Hematopoietic multipotent progenitor cell treated with erythropoietin and hydrocortisone succinate and interleukin-3 and kit ligand, for 4 days (in vitro differentiated cells): Measurements from ENCODE around the gene CISD1.

Source experiments
- DNase-seq: peaks from one replicate; pipeline ENCODE4 v3.0.0-alpha.2; 2015

The CISD1 gene

GRCh38 chr10:58266003-58266825 lies 2.7 kb upstream of the CISD1 start:
- peak; percentile 65 for DNase-seq

DNA sequence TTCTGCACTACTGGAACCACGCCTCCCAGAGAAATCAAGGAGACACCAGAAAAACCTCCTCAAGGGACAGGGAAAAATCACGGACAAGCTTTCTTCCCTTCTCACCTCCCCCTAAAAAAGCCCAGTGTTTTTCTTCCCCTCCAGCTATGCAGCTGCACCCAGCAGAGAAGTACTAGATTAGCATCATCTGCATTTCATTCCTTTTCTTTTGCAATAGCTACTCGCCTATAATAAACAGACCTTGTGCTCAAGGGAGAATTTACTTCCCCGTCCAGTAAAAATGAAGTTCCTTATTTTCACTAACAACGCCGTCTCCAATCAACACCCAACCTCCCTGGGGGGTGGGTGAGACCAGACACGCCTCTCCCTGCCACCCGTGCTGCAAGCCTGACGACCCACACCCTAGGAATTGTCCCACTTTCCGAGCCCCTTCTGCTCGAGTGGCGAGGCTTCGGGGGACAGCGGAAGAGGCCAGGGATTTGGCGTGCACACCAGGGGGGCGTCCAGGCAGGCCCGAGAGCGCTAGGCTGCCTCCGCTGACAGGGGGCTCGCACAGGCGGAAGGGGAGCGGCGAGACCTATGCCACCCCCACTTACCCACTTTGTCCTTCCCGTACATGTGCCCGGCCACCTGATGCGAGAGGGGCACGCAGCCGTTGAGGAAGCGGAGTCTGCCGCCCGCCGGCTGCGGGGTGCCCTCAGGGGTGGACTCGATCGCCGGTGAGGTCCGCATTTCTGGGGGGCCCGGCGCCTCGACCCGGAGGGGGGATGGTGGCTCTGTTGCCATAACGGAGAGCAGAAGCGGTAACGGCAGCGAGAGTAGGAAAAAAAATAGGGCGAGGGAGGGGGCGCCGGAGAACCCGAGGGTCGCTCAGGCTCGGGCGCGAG lies 1.9 kb upstream of the CISD1 start:
- peak; percentile 92 for DNase-seq

- DNase-seq: peak; percentile 97
Observed at GRCh38 chr10:58267713-58268453, 1.1 kb upstream of the CISD1 start, which contains the start of gene IPMK. Gene IPMK (minus strand): TSS chr10:58267894. CDS start chr10:58267611, 283 bp downstream.

DNA sequence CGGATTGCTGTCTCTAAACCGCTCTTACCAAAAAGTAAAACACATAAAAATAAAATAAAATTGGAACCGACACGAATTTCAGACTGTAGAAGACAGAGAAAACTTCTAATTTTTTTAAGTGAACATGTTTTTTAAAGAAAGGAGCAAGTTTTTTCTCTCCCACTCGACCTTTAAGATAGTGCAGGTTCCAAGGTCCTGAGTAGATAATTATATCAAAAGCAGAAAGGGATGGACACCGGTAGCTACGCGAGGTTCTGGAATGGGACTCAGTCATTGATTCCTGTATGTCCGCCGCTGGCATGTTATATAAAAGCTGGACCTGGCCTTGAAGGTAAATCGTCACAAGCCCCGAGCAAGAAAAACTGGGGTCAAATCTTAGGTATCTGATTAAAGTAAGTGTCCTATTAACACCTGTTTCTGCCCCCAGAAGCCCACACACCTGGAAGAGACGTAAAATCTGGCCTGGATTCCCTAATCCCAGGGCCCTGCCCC lies 462 bp upstream of the CISD1 start:
- no peak for DNase-seq

- DNase-seq: peak; percentile 25
Observed at GRCh38 chr10:58269782-58270290, 874 bp downstream of the CISD1 start.

- no peak for DNase-seq
Observed at GRCh38 chr10:58275261-58275660, 6.3 kb downstream of the CISD1 start.

DNA sequence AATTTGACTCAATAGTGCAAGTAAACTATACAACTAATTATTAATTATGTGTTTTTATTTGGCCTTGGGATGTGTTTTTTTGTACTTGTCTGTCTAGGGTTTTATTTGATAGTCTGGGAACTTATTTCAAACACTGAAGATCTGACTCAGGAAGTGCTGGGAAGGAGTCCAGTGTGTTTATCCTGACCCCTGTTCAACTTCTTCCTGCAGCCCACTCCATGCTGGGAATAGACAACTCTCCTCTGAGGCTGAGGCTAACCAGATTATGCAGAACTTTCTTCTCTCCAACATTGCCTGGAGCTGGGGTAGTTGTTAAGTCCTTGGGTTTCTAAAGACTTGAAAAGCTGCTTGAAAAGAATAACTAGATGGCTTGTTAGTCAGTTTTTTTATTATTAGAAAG lies 6.9 kb downstream of the CISD1 start:
- DNase-seq: no peak

GRCh38 chr10:58278274-58278961 lies 9.5 kb downstream of the CISD1 start:
- DNase-seq: no peak

DNA sequence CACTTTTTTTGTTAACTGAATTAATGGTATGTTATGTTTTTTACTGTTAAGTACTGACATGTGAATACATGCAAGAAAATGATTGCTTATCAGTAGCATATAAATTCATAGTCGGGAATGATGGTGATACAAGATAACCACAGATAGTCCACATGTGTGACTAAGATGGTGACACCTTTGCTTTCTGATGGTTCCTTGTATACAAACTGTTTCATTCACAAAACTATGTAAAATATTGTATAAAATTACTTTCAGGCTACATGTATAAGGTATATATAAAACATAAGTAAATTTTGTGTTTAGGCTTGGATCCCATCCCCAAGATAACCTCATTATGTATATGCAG lies 10.0 kb downstream of the CISD1 start:
- DNase-seq: no peak

DNA sequence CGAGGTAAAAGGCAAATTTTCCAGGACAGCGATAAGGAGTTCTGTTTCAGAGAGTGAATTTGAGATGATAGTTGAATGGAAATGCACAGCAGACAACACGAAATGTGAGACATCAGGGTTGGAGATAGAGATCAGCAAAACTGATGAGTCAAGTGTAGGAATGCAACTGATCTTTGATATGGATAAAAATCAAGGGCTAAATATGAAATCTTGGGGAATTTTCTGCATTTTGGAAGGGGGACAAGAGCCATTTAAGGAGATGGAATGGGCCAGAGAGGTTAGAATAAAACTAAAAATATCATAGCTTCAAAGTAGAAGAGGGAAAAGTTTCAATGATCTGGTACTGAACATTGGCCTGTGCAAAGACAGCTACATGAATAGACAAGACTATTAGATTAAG lies 11.5 kb downstream of the CISD1 start:
- DNase-seq: no peak

GRCh38 chr10:58281092-58281752 lies 12.3 kb downstream of the CISD1 start:
- DNase-seq: no peak

GRCh38 chr10:58282615-58283014 lies 13.7 kb downstream of the CISD1 start:
- peak; percentile 52 for DNase-seq

DNA sequence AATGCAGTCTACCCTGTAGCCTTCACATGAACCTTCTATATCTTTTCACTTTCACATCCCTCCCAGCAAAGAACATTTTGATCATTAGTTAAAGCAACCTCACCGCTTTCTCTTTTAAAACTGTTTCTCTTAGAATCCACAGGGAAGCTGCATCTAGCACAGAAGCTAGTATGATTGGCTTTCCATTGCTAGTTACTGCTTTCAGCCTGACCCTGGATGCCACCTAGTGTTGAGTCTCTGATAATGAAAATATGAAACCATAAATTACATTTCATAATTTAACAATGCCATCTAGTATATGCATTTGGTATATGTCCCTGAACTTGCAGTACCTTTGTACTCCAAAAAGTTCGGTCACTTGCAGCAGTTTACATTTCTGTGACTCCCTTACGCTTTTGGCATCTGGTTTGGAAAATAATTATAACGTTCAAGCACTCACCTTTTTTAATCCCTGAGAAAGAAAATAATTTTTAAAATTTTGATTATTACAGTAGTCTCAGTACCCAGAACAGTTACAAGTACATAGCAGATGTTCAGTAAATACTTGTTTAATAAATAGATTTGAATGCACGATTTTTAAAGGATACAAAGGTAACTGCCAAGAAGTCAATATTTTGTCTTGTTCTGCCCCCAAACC lies 22.7 kb downstream of the CISD1 start:
- peak; percentile 83 for DNase-seq

- DNase-seq: no peak
Observed at GRCh38 chr10:58293989-58294388, 25.0 kb downstream of the CISD1 start.

DNA sequence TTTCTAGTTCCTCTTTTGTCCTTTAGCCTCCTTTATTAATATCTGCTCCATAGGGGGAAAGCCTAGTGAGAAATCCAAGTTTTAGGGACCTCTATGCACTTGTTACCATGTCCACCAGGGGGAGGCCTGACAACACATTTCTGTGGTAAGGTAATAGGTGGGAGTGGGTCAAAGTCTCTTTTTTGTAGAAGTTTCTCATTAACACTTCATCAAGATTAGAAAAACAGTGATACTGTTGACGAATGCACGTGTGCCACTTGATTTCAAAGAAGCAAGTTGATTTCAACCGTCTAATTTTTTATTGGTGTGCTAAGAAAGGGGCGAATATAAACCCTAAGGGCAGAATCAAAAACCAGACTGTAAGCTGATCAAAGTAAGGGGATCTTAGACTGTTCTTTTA lies 30.6 kb downstream of the CISD1 start:
- peak; percentile 85 for DNase-seq

GRCh38 chr10:58300676-58301075 lies 31.7 kb downstream of the CISD1 start:
- no peak for DNase-seq

DNA sequence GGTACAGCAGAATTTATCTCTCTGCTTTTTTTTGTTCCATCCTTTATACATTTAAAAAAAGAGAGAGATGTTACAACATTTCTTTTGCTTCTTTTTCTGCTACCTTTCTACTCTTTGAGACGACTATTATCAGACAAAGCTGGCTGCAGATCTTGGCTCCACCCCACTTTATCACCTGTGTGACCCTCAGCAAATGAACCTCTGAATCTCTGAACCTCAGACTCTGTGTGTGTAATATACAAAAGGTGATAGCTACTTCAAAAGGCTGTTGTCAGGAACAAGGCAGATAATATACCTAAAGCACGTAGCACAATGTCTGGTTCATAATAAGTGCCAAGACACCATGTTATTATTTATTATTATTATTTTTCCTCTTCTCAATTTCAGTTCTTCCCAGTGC lies 33.3 kb downstream of the CISD1 start:
- no peak for DNase-seq

DNA sequence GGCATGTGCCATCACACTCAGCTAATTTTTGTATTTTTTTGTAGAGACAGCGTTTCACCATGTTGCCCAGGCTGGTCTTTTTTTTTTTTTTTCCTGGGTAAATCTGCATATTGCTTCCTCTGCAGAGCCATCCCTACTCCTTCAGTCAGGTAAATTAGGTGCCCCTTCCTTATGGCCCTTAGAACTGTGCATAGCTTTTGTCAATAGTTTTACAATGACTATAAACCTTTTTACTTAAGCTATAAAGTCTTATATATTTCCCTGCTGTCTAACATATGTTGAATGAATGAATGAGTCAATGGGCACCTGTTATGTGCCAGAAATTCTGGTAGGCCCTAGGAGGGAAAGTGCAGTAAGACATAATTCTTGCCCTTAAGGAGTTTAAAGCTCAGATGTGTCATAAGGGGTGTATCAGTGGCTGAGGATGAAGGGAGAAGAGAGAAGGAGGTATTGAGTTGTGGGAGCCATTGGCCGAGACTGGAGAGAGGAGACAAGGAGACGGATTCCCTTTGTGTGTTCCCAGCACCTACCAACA lies 35.2 kb downstream of the CISD1 start:
- DNase-seq: no peak

- no peak for DNase-seq
Observed at GRCh38 chr10:58305821-58306220, 36.9 kb downstream of the CISD1 start.

DNA sequence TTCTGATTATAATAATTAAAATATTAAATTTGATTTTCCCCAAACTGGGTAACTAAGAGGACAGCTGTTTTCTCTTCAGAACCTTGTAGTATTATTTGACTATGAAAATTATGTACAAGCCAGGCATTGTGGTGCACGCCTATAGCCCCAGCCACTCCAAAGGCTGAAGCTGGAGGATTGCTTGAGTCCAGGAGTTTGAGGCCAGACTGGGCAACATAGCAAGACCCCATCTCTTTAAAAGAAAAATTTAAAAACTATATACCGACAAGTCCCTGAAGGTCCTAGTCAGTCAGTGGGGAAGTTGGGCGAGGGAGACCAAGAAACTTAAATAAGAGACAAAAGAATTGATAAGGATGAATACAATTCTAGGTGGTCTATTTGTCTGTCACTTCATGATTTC lies 38.7 kb downstream of the CISD1 start:
- no peak for DNase-seq

GRCh38 chr10:58311026-58311425 lies 42.1 kb downstream of the CISD1 start:
- DNase-seq: no peak
